ENCODE measurements around the gene GNG11. TPM values are rescaled to one million over a fixed set of nuclear protein-coding genes. Genes with fewer than 3 reads are reported as not detected.
"Not testable (repeated sequence)": the region's sequence is repeated elsewhere in the genome, so short reads cannot be mapped to it uniquely, and the experiment has no call there.

GNG11 gene
- total and polyA plus RNA-seq, 2 donors (not counting 1 experiment from before 2014, with no cell fraction given): 27.2 to 46.1 TPM

DNA sequence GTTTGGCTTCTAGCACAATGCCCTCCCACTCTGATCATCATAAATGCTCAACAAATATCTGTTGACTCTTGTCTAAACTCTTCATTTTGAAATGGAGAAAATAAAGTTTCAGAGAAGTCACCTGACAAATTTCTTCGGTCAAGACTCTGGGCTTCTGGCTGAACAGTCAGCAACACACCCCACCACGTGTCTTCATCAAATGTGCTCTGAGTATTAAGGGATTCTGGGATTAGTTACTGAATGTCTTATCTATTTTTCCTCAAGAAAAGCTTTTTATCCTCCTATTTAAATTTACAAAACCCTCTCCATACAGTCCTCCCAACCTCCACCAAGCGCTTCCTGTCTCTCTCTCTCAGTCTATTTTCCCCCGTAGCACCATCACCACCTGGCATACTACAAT, 5.2 kb upstream of the GNG11 start:
- H3K9ac ChIP-seq (ENCODE audit: insufficient read depth, low read length); H4K20me1 ChIP-seq (ENCODE audit: control insufficient read depth, extremely low read depth, insufficient read depth, low read length); DNase-seq (ENCODE audit: low read depth in 2 of 2); H3K27ac ChIP-seq (ENCODE audit: insufficient read depth, low read length); H3K4me2 ChIP-seq (ENCODE audit: extremely low read depth, insufficient read depth, low read length); H2AFZ ChIP-seq (ENCODE audit: low read length); H3K27me3 ChIP-seq (ENCODE audit: control insufficient read depth, insufficient read depth, low read length); H3K4me3 ChIP-seq (replicated peaks in 1 of 4; ENCODE audit: control extremely low read depth in 1 of 4, insufficient read depth in 1 of 4, low read depth in 3 of 4, low read length in 4 of 4); H3K9me3 ChIP-seq (ENCODE audit: control insufficient read depth, insufficient read depth, low read depth, low read length); H3K4me1 ChIP-seq (ENCODE audit: control insufficient read depth, extremely low read depth, insufficient read depth, low read length); H3K79me2 ChIP-seq (ENCODE audit: control insufficient read depth, insufficient read depth, low read length); H3K36me3 ChIP-seq (ENCODE audit: control insufficient read depth, insufficient read depth, low read length): not testable (repeated sequence)

DNA sequence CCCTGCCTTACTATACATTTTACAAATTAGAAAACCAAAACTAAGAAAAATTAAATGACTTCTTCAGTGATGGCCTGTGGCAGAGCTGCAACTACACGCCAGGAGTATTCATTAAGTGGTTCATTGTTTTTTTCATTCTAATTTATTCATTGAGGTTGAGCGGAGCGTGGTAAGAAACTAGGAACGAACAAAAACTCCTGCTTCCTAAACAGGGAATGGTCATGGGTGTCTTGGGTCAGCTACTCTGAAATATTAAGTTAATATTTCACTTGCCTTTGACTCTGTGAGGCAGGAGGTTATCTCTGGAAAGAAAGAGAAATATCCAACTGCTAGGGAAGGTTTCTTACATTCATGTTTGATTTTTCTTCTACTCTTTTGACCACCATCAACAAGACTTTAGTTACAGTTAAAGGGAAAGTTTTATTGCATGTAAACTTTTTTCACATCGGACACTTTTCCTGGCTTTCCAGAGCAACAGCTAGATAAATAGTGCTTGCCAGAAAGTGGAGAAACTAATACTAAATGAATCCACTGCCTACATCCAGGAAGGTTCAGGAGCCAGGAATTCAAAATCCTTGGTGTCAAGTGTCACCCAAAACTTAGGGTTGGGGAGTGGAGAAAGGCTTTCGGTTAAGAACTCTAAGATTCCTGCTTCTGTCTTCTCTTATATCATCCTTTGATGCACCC, 896 bp upstream of the GNG11 start:
- Histone ChIP-seq H3K4me2 (ENCODE audit: extremely low read depth, insufficient read depth, low read length) (peak overlapping the region; percentile 86), H3K27me3 (ENCODE audit: control insufficient read depth, insufficient read depth, low read length) (no peaks in the 10 kb centered on the region), H3K79me2 (ENCODE audit: control insufficient read depth, insufficient read depth, low read length) (peaks cover 37% of the 10 kb centered on the region), H3K4me3 (replicated peaks in 1 of 4; ENCODE audit: control extremely low read depth in 1 of 4, insufficient read depth in 1 of 4, low read depth in 3 of 4, low read length in 4 of 4) (peak overlapping the region in 2 of 4 experiments; percentile 67 to 78), H3K27ac (ENCODE audit: insufficient read depth, low read length) (no peak overlapping the region), H3K4me1 (ENCODE audit: control insufficient read depth, extremely low read depth, insufficient read depth, low read length) (no peaks in the 10 kb centered on the region), H3K9ac (ENCODE audit: insufficient read depth, low read length) (no peak overlapping the region), H3K9me3 (ENCODE audit: control insufficient read depth, insufficient read depth, low read depth, low read length) (no peaks in the 10 kb centered on the region), H4K20me1 (ENCODE audit: control insufficient read depth, extremely low read depth, insufficient read depth, low read length) (no peaks in the 10 kb centered on the region), H3K36me3 (ENCODE audit: control insufficient read depth, insufficient read depth, low read length) (no peaks in the 10 kb centered on the region), H2AFZ (ENCODE audit: low read length) (peak overlapping the region; percentile 44)
- TF ChIP-seq EZH2 (IDR thresholded peaks at IDR 0.05; ENCODE audit: low read length, missing control alignments): no peak
- TF ChIP-seq, protein P1, sequence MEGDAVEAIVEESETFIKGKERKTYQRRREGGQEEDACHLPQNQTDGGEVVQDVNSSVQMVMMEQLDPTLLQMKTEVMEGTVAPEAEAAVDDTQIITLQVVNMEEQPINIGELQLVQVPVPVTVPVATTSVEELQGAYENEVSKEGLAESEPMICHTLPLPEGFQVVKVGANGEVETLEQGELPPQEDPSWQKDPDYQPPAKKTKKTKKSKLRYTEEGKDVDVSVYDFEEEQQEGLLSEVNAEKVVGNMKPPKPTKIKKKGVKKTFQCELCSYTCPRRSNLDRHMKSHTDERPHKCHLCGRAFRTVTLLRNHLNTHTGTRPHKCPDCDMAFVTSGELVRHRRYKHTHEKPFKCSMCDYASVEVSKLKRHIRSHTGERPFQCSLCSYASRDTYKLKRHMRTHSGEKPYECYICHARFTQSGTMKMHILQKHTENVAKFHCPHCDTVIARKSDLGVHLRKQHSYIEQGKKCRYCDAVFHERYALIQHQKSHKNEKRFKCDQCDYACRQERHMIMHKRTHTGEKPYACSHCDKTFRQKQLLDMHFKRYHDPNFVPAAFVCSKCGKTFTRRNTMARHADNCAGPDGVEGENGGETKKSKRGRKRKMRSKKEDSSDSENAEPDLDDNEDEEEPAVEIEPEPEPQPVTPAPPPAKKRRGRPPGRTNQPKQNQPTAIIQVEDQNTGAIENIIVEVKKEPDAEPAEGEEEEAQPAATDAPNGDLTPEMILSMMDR (conservative IDR thresholded peaks at IDR 0.05 in 1 of 2, IDR thresholded peaks at IDR 0.05 in 1 of 2; ENCODE audit: low read depth in 1 of 2, low read length in 2 of 2): no peak
- DNase-seq (ENCODE audit: low read depth in 2 of 2): peak in 1 of 2 donors; percentile 16

- peak overlapping the region; percentile 79 for H3K27ac ChIP-seq (ENCODE audit: insufficient read depth, low read length)
- peak in 1 of 2 donors; percentile 5 for DNase-seq (ENCODE audit: low read depth in 2 of 2)
Observed at GRCh38 chr7:93921186-93921585, 349 bp upstream of the GNG11 start.

More at GRCh38 chr7:93921186-93921585, 349 bp upstream of the GNG11 start:
- H3K36me3 ChIP-seq (ENCODE audit: control insufficient read depth, insufficient read depth, low read length): peaks cover under 1% of the 10 kb centered on the region
- H3K27me3 ChIP-seq (ENCODE audit: control insufficient read depth, insufficient read depth, low read length): no peaks in the 10 kb centered on the region
- H3K9me3 ChIP-seq (ENCODE audit: control insufficient read depth, insufficient read depth, low read depth, low read length): no peaks in the 10 kb centered on the region
- H3K79me2 ChIP-seq (ENCODE audit: control insufficient read depth, insufficient read depth, low read length): peaks cover 37% of the 10 kb centered on the region
- no peak for TF ChIP-seq EZH2 (IDR thresholded peaks at IDR 0.05; ENCODE audit: low read length, missing control alignments)
- TF ChIP-seq, protein P1 (conservative IDR thresholded peaks at IDR 0.05 in 1 of 2, IDR thresholded peaks at IDR 0.05 in 1 of 2; ENCODE audit: low read depth in 1 of 2, low read length in 2 of 2): no peak
- peak overlapping the region; percentile 22 for H2AFZ ChIP-seq (ENCODE audit: low read length)
- no peaks in the 10 kb centered on the region for H4K20me1 ChIP-seq (ENCODE audit: control insufficient read depth, extremely low read depth, insufficient read depth, low read length)
- peak overlapping the region; percentile 67 to 78 (median 72) for H3K4me3 ChIP-seq (replicated peaks in 1 of 4; ENCODE audit: control extremely low read depth in 1 of 4, insufficient read depth in 1 of 4, low read depth in 3 of 4, low read length in 4 of 4)
- H3K4me1 ChIP-seq (ENCODE audit: control insufficient read depth, extremely low read depth, insufficient read depth, low read length): no peaks in the 10 kb centered on the region
- peak overlapping the region; percentile 62 for H3K9ac ChIP-seq (ENCODE audit: insufficient read depth, low read length)
- peak overlapping the region; percentile 86 for H3K4me2 ChIP-seq (ENCODE audit: extremely low read depth, insufficient read depth, low read length)
